GM15510 (cell line): ENCODE results near the gene ZNF302.

Experiments used
- POLR2A ChIP-seq: IDR thresholded peaks from 3 replicates; pipeline ENCODE4 v1.6.1; 2011; ENCODE audit warnings: borderline replicate concordance; ENCODE audit not compliant: insufficient read length; ENCODE audit errors: extremely low read depth

The ZNF302 gene

DNA sequence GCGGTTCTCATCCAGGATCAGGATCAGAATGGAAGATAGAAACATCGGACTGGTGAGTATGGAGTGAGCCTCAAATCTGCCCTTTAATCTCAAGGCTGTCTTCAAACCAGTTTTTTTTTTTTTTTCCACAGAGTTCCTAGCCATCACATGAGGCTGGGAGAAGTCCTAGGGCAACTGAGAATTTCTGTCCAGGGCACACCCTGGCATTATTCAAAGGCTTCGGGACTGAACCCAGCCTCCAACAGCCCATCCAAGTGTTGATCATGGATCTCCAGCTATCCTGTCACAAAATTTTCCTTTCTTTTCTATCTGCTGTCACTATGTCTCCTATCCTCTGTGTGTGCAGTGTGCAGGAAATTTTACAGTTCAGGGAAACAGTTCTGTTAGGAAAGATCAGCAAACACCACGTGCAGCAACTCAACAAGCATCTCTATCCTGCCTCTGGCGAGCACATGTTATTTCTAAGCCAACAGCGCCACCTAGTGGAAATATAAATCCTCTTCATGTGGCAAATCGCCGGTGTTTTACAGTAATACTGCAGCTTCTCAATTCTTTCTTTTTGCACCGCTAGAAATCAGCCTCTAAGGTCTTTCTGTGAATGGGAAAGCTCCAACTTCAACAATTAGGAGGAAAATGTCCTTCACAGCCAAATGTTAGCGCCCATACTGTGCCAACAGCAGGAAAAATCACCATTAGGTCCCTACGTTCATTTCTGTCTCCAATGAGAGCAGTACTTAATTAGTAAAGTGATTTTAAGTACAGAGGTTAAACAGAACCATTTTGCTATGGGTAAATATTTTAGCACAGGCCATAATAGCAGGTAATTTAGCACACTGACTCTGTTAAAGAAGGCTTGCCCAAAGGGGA is 35.1 kb downstream of the ZNF302 start:
- no peak for TF ChIP-seq POLR2A

DNA sequence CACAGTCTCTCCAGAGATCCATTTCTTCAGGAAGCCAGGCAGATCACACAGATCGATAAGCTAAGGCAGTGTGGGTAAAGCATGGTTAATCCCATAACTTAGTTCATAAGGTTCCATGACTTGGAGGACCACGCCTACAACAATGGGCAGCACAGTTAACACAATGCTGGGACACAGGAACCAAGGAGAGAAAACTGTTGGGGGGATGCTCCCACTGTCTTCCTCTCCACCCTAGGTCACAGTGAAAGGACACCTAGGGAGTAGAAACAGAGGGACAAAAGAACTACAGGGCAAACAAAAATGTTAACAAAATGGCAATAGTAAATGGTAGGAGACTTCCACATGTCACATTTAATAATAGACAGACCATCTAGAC is 35.8 kb downstream of the ZNF302 start:
- TF ChIP-seq POLR2A, result no peak

DNA sequence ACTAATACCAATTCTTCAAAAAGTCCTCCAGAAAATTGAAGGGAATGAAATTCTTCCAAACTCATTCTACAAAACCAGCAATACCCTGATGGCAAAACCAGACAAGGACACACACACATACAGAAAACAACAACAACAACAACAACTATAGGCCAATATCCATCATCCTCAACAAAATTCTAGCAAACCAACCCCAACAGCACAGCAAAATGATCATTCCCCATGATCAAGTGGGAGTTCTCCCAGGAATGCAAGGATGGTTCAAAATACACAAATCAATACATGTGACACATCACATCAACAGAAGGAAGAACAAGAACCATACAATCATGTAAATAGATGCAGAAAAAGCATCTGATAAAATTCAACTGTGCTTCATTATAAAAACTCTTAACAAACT is 37.9 kb downstream of the ZNF302 start:
- no peak for TF ChIP-seq POLR2A

DNA sequence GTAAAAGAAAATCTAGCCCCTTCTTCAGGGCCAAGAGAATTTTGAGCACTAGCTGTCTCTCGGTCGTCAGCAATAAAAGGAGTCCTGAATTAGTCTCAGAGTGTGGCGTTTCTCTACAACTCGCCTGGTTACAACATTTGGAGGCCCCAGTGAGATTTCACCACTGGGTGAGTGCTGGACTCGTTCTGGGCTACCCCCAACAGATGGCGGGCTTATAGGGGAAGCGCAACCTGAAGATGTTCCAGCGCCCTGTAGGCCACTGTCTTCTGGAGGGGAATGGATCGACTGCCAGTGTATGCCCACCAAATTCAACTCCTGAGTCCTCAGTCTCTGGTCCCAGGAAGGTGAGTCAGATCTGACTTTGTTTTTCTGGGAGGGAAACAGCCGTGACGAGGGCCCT is 44.9 kb downstream of the ZNF302 start:
- no peak for TF ChIP-seq POLR2A

DNA sequence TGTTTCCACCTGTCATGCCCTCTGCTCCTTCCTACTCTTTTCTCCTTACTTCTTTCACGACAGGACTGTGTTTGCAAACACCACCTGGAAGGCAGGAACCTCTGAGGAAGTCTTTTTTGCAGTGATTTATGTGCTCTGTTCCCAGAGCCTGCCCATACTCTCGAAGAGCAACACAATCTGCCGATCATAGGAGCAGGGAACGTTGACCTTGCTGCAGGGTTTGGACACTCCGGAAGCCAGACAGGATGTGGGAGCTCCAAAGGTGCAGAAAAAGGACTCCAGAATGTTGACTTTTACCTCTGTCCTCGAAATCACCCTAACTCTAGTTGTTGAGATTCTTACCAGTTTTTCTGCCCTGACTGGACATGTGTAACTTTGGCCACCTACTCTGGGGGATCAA is 47.9 kb downstream of the ZNF302 start:
- no peak for TF ChIP-seq POLR2A

DNA sequence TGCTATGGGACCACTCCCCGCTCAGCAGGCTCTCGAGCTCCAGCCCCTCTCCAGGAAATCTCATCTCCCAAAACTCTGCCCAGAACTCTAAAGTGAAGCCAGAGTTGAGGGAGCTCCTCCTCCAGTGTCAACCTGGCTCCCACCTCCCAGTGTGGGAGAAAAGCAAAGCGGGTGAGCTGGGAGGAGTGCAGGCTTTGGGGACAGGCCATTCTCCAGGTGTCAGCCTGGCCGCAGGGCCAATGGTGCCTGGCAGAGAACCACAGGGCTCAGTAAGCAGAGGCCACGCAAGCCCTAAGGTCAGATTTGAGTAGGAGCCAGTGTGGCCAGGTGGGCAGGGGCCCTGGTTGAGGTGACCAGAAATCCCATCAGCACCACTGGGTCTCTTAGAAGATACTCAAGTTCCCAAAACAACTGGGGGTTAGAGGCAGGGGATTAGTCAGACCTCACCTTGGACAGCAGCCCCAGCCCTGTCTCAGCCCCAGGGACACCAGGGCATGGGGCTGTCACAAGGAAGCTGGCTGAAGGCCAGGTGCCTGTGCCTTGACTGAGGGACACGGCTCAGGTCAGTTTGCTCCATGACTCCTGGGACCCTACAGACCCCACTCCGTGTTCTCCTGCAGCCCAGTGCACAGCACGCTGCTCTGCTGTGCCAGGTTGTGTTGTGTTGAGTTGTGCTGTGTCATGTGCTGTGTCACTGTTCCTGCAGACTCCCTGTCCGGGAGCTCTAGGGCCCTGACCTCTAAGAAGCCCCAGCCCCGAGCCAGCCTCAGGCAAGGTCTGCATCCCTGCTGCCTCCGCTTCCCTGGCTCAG is 53.7 kb downstream of the ZNF302 start:
- no peak for TF ChIP-seq POLR2A

DNA sequence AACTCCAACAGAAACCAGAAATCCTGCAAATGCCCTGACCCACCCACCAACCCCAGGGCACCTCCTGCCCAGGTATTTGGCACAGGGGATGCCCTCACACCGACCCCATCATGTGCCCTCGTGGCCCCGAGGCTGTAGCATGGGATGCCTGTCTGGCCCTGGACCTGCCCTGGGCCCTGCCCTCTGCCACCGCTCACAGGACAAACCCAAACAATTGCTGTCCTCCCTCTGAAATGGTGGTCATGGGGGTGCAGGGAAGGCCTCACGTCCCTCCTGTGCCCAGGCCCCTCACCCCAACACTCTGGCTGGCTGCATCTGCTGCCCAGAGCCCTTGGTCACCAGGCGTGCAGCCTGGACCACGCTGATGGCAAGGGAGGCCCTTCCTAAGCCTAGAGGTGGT is 54.5 kb downstream of the ZNF302 start:
- TF ChIP-seq POLR2A, result no peak

DNA sequence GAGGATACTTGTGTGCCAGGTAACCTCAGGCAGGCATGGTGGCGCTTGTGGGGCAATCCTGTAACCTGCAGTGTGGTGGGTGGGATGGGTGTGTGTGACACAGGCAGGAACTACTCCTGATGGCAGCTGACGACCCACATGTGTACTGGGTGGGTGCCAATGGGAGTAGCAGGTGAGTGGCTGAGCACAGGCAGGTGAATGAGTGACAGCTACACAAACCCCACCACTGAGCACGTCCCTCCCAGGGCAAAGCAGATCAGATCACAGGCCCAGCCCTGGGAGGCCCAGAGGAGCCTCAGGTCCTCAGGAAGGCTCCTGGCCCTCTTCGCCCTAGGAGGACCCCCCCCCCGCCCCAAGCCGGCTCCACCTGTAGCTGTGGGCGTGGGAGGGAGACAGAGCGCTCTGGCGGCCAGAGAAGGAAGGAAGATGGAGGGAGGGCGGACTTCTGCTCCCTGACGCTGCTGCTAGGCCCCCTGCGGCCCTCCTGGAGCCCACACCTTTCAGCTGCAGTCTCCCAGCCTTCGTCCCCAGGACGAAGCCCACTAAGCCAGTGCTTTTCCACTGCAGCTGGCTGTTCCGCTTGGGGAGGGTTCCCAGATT is 55.2 kb downstream of the ZNF302 start:
- TF ChIP-seq POLR2A, result no peak

DNA sequence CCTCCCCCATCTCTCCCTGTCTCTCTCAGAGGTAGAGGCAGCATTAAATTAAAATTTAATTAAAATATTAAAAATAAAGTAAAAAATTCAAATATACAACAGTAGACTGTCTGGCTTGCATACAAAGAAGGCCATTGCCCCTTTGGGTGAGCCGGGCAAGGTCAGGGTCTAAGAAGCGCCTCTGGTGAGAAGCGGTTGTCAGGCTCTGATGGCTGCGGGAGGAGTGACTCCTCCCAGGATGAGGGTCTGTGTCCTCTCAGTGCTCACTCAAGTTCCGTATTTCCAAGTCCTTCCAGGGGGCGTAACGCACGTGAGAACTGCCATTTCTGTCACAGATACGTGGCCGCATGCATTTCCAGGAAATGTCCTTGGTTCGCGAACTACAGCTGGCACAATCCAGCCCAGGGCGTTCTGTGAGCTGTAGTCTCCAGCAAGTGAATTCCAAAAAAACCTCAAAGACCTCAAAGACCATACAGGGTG is 55.8 kb downstream of the ZNF302 start:
- no peak for TF ChIP-seq POLR2A

DNA sequence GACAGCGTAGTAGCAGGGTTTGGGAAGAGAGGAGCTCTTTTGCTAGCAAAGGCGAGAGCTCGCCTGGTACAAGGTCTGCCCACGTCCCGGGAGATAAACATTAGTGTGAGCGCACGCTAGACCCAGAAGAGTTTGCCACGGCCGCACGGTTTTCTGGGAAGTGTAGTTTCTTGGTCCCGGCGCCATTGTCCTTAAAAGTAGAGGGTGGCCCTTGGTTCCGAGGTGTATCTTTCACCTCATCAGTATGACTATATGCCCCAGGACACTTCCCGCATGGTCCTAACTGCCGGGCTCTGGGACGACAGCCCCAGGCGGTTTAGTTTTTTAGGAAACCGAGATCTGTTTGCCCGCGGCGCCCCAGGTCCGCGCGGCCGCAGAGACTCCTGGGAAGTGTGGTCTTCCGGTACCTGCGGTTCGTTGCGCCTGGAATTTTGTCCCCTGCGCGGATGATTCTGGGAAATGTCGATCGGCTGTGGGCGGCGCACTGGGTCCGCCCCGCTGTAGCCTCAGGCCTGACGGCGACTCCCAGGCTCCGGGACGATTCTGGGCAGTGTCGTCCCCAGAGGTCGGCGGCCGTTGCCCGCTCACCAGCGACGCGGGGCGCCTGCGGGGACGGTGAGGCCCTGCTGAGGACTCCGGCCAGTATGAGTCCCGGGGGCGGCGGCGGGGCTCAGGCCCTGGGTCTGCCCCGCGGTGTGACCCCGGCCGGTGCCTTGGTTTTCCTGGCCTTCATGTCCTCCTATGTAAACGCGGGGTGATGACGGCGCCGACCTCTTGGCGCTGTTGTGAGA is 56.5 kb downstream of the ZNF302 start, which contains the start of gene ZNF181:
Gene ZNF181 (plus strand): TSS at position 498 of the 791 bp plus-strand sequence. CDS start 795 bp downstream, outside the sequence.
- peak; percentile 64 for TF ChIP-seq POLR2A

DNA sequence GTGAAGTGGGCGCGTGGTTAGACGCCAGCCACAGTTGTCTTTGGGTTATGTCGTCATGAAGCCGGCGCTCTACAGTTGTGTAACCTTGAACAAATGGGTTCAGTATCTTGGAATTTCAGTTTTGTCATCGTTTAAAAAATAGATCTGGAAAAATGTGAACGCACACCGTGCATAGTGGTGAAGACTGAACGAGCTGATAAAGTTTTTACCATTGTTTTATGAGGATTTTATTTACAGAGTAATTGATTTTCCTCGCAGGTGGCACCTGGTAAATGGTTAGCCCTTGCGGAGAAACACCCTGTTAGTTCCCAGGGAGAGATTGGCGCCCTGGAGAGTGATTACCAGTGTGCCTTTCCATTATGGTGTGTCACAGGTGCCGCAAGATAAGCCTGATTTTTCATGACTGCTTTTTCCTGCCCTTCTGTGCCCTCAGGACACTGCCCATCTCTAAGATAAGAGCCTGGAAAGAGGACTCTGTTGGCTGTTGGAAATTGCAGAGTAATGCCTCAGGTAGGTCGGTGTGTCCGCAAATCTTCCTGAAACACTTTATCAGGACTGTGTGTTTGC is 57.1 kb downstream of the ZNF302 start:
- no peak for TF ChIP-seq POLR2A
